Parathyroid adenoma (tissue), 2 donors: ENCODE data around the gene SLC30A7.

Source experiments
- H2AFZ ChIP-seq: fragments of 300-600 bp; sonication (generic); one replicate; pipeline ENCODE4 v1.7.0; 2017; ENCODE audit warnings: antibody characterized with exemption, mild to moderate bottlenecking
- H3K27ac ChIP-seq: fragments of 300-600 bp; sonication (generic); one replicate; pipeline ENCODE4 v1.7.0; 2017
- H3K27me3 ChIP-seq: fragments of 300-600 bp; sonication (generic); one replicate; pipeline ENCODE4 v1.7.0; 2017; ENCODE audit warnings: low read length; ENCODE audit not compliant: control insufficient read depth, insufficient read depth
- H3K36me3 ChIP-seq: fragments of 300-600 bp; sonication (generic); one replicate; pipeline ENCODE4 v1.7.0; 2017; ENCODE audit warnings: low read length; ENCODE audit not compliant: control insufficient read depth, insufficient read depth
- H3K4me1 ChIP-seq: fragments of 300-600 bp; sonication (generic); one replicate; pipeline ENCODE4 v1.7.0; 2017; ENCODE audit warnings: control low read depth
- H3K4me2 ChIP-seq: fragments of 300-600 bp; sonication (generic); one replicate; pipeline ENCODE4 v1.7.0; 2017; ENCODE audit warnings: low read length
- H3K4me3 ChIP-seq: fragments of 300-600 bp; sonication (generic); one replicate; pipeline ENCODE4 v1.7.0; 2017; ENCODE audit warnings: low read depth, low read length
- H3K79me2 ChIP-seq: fragments of 300-600 bp; sonication (generic); one replicate; pipeline ENCODE4 v1.7.0; 2017; ENCODE audit warnings: control low read depth
- H3K9ac ChIP-seq: fragments of 300-600 bp; sonication (generic); one replicate; pipeline ENCODE4 v1.7.0; 2017; ENCODE audit warnings: mild to moderate bottlenecking
- H3K9me3 ChIP-seq: fragments of 300-600 bp; sonication (generic); one replicate; pipeline ENCODE4 v1.7.0; 2017; ENCODE audit warnings: low read length; ENCODE audit not compliant: control insufficient read depth
- CTCF ChIP-seq: fragments of 300-600 bp; sonication (generic); IDR thresholded peaks from one replicate; pipeline ENCODE4 v1.7.0; 2017; ENCODE audit warnings: antibody characterized with exemption, mild to moderate bottlenecking
- donor health status: primary hyperparathyroidism.

SLC30A7 gene

GRCh38 chr1:101027194-101027772 is 131.4 kb downstream of the SLC30A7 start:
- H3K79me2 ChIP-seq: no peaks in the 10 kb centered on the region
- TF ChIP-seq CTCF: no peak
- H3K4me1 ChIP-seq: no peaks in the 10 kb centered on the region
- H3K4me3 ChIP-seq: no peak overlapping the region
- H3K27ac ChIP-seq: no peak overlapping the region
- H3K9ac ChIP-seq: no peak overlapping the region
- H3K9me3 ChIP-seq: no peaks in the 10 kb centered on the region
- no peaks in the 10 kb centered on the region for H3K36me3 ChIP-seq
- no peaks in the 10 kb centered on the region for H3K27me3 ChIP-seq
- H3K4me2 ChIP-seq: no peak overlapping the region
- no peak overlapping the region for H2AFZ ChIP-seq

- H3K36me3 ChIP-seq: no peaks in the 10 kb centered on the region
- no peak overlapping the region for H3K27ac ChIP-seq
- no peak overlapping the region for H3K9ac ChIP-seq
- TF ChIP-seq CTCF: no peak
- H3K9me3 ChIP-seq: no peaks in the 10 kb centered on the region
- H3K4me1 ChIP-seq: no peaks in the 10 kb centered on the region
- no peak overlapping the region for H2AFZ ChIP-seq
- H3K27me3 ChIP-seq: no peaks in the 10 kb centered on the region
- no peak overlapping the region for H3K4me3 ChIP-seq
- no peak overlapping the region for H3K4me2 ChIP-seq
- no peaks in the 10 kb centered on the region for H3K79me2 ChIP-seq
Observed at GRCh38 chr1:101028466-101028865, 132.6 kb downstream of the SLC30A7 start.

DNA sequence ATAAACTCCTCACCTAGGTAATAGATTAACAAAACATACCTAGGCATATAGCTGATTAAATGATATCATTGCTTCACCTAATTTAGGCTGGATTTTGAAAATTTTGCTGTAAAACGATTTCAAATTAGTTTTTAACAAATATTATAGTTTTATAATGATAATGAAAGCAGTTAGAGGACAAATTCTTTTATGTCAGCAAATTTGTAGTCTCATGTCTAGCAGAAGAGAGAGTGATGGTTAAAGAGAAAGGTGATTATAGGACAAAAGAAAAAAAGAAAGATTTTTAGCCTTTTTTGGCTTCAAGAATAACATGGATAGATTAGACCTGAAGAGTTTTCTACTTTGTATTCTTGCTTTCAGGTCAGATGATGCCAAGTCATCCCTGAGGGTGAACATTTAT is 133.3 kb downstream of the SLC30A7 start:
- no peaks in the 10 kb centered on the region for H3K36me3 ChIP-seq
- H3K9me3 ChIP-seq: no peaks in the 10 kb centered on the region
- no peaks in the 10 kb centered on the region for H3K79me2 ChIP-seq
- H3K27ac ChIP-seq: no peak overlapping the region
- no peaks in the 10 kb centered on the region for H3K4me1 ChIP-seq
- no peak overlapping the region for H3K9ac ChIP-seq
- H2AFZ ChIP-seq: no peak overlapping the region
- H3K4me2 ChIP-seq: no peak overlapping the region
- H3K4me3 ChIP-seq: no peak overlapping the region
- no peaks in the 10 kb centered on the region for H3K27me3 ChIP-seq
- no peak for TF ChIP-seq CTCF

GRCh38 chr1:101030881-101031280 is 135.0 kb downstream of the SLC30A7 start:
- no peaks in the 10 kb centered on the region for H3K36me3 ChIP-seq
- no peak overlapping the region for H3K4me2 ChIP-seq
- H3K9me3 ChIP-seq: no peaks in the 10 kb centered on the region
- H3K27me3 ChIP-seq: no peaks in the 10 kb centered on the region
- no peak overlapping the region for H3K9ac ChIP-seq
- no peaks in the 10 kb centered on the region for H3K4me1 ChIP-seq
- no peaks in the 10 kb centered on the region for H3K79me2 ChIP-seq
- H3K4me3 ChIP-seq: no peak overlapping the region
- H2AFZ ChIP-seq: no peak overlapping the region
- no peak for TF ChIP-seq CTCF
- H3K27ac ChIP-seq: no peak overlapping the region
